HG03432 (cell line): Measurements from ENCODE around the gene PURB.
A peak's percentile ranks its signal among the peaks of the same experiment; 100 is the strongest.
"Not testable (repeated sequence)": the region's sequence is repeated elsewhere in the genome, so short reads cannot be mapped to it uniquely, and the experiment has no call there.

Experiments
- ATAC-seq: cut with Tn5 transposase; IDR thresholded peaks from one replicate; pipeline ENCODE4 v1.9.1; 2021; ENCODE audit warnings: mild to moderate bottlenecking, moderate library complexity; ENCODE audit not compliant: unreplicated experiment

PURB gene

DNA sequence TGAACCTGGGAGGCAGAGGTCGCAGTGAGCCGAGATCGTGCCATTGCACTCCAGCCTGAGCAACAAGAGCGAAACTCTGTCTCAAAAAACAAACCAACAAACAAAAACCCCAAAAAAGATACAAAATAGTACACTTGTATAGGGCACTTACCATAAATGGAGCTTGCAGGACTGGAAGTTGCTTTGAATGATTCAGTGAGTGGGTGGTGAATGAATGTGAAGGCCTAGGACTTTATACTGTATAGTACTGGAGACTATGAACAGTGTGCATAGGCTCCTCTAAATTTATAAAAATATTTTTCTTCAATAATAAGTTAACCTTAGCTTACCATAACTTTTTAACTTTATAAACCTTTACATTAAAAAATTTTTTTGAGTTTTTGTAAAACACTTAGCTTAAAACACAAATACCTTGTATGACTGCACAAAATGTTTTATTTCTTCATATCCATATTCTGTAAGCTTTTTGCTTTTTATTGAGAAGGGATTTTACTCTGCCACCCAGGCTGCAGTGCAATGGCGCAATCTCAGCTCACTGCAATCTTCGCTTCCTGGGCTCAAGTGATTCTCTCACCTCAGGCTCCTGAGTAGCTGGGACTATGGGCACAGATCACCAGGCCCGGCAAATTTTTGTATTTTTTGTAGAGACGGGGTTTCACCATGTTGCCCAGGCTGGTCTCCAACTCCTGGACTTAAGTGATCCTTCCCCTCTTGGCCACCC, 30.5 kb downstream of the PURB start:
- ATAC-seq = no peak

DNA sequence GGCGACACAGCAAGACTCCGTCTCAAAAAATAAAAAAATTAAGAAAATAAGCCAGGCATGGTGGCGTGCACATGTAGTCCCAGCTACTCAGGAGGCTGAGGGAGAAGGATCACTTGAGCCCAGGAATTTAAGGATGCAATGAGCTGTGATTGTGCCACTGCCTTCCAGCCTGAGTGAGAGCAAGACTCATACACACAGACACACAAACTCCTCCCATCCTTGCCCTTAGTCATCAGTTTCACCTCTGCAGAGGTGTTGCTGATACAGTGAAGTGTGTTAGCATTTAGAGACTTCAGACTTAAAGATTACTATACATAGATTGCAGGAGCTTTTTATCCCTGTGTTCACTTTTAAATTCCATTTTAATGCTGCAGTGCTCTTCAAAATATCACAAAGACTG, 31.9 kb downstream of the PURB start:
- ATAC-seq = no peak

DNA sequence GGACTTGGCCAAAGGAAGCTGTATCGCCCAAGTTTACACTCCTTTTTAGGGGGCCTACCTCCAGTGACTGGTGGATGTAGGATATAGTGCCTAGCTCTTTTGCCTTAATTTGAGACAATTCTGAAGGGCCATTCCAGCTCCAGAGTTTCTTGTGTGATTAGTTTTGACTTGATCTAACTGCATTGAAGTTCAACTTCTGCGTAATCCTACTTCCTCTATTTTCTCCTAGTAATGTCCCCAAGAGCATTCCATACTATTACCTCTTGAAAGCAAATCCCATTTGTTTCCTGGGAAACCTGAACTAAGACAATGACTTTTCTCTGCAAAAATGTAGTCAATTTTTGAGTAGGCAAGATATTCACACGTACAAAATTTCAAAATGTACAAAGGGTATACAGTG, 32.7 kb downstream of the PURB start:
- ATAC-seq = no peak

DNA sequence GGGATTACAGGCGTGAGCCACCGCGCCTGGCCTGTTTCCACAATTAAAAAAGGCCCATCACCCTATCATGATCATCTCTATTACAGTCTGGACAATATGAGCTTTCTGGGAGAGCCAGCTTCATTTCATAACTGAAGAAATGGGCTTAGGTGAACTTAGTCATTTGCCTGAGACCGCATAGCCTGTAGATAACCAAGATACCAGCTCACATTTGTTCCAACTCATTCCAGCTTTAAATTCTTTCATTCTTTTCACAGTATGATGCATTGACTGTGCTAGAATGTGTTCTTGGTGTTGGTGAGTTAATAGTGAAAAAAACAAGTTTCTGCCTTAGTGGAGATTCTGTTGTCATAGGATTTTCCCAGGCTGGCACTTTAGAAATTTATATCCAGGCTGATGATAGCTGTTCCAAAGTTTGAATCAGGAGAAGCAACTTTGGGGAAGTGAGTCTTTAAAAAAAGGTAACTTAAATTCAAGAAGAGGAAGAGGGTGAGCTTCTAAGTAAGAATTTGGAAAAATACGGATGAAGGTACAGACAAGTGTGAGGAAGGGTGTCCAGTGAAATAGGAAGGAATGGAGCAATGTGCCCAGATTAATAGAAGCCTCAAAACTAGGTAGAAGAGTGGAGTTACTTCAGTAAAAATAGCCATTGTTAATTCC, 35.3 kb downstream of the PURB start:
- ATAC-seq = no peak

DNA sequence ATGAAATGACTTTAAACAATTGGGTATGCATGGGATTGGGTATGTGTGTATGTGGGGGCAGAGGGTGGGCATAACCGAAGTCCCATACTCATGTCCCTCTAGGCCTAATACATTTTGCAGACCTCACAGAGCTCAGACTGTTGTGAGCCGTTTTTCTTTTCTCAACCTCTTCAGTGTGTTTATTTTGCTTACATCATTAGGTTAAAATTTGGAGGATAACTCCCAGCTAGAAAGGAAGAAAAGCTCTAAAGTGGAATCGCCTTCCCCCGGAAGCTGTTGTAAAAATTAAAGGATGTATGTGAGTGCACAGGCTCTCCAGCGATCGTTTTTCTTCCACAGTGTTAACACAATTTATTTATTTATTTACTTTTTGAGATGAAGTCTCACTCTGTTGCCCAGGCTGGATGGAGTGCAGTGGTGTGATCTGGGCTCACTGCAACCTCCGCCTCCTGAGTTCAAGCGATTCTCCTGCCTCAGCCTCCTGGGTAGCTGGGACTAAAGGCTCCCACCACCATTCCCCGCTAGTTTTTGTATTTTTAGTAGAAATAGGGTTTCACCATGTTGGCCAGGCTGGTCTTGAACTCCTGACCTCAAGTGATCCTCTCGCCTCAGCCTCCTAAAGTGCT, 36.0 kb downstream of the PURB start:
- ATAC-seq = no peak

DNA sequence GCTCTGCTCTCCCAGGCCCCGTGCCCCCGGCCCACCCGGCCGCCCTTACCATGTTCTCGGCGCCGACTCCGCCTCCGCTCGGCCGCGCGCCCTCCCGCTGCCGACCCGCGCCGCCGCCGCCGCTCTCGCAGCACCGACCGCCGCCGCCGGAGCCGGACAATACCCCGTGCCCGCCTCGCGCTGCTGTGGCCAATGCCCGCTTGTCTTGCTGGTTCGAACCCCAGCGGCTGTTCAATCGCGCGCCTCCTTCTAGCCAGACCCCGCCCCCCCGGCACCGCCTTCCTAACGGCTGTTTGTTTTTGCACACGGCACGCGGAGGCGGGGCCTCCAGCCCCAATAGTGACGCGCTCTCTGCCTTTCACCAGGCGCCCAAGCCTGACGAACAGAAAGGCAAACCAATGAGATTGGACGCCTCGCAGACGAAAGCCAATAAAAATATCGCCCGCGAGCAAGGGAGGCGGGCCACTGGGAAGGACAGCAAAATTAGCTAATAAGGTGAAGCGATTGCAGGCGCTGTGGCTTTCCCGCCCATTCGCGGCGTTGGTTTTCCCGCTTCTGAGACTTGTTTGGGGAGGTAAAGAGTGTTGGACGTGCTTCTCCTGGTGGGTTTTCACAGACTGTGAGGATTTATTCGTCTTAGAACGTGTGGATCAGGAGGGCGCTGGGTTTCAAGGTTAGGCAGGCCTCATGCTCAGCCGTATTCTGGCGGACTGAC, 37.3 kb downstream of the PURB start, which contains the start of gene H2AZ2:
H2AZ2 (minus strand) TSS at position 168 of the 715 bp plus-strand sequence; CDS start at position 52, 116 bp downstream.
- peak; percentile 88 for ATAC-seq

DNA sequence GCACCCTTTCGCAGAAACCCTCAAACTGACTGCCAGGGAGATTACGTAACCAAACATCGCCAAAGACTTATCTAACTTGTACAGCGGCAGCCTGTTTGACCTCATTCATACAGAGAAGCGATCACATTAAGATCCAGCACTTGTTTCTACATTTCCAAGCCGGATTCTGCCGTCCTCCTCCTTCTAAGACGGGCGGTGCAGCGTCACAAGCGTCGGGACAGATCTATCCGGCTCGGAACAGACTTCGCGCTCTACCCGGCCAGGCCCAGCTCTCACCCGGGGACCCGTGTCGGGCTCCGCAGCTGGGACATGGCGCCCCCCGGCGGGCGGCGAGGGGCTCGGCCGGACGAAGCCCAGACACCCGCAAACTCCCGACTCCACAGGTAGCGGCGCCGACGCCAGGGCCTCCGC, 37.8 kb downstream of the PURB start:
- peak; percentile 73 for ATAC-seq

DNA sequence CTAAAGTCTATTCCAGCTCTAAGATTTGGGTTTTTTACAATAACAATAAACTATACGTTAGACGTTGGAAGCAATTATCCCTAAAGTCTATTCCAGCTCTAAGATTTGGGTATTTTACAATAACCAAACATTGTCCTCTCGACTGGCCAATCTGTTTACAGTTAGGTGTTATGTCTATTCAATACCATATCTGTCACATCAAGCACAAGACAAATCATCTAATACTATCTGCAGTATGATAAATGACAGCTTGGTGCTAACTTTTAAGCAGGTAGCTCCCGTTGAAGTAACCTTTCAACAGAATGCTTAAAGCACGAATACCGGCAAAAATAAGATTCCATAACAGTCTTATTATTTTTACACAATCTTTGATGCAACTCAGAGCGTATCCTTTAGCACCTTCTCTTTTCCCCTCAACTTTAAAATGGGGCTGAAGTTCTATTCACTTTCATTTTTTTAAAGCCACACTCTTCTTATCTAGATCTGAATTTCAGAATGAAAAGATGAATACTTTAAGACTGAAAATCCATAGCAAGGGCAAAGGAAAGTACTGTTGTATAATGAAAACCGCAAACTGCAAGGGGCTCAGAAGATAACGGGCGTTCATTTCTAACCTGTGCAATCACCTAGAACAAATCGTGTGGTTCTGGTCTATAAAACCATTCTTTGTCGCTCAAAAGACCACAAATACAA, 38.4 kb downstream of the PURB start:
- ATAC-seq = no peak

DNA sequence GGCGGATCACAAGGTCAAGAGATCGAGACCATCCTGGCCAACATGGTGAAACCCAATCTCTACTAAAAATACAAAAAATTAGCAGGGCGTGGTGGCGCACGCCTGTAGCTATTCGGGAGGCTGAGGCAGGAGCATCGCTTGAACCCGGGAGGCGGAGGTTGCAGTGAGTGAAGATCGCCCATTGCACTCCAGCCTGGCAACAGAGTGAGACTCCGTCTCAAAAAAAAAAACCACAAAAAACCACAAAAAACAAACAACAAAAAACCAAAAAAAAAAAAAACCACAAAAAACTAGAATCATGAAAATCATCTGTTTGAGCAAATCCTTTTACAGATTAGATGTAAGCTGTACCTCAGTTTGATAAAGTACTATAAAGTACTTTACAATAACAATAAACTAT, 38.9 kb downstream of the PURB start:
- ATAC-seq = not testable (repeated sequence)

DNA sequence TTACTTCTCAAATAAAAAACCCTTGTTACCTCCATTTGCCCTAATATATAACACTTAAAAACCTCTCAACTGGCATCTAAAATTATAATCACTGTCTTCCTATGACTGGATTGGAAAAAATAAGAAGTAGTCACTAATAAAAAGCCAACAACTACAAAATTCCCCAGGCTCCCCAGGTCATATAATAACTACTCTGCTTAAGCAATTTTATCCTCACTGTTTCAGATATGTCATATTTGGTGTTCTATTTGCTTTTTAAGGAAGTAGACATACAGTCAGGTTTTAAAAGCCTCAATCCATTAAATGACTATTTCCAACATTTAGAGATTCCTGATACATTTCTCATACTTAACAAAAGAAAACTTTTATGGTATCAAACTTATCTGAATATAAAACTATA, 39.9 kb downstream of the PURB start:
- no peak for ATAC-seq

DNA sequence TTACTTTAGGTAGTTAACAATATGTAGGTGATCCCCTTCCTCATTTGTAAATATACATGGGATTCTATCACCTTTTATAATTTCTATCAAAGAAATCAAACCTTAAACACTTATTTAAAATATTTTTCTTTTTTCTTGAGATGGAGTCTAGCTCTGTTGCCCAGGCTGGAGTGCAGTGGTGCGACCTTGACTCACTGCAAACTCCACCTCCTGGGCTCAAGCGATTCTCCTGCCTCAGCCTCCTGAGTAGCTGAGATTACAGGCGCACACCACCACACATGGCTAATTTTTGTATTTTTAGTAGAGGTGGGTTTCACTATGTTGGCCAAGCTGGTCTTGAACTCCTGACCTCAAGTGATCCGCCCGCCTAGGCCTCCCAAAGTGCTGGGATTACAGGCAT, 41.9 kb downstream of the PURB start:
- not testable (repeated sequence) for ATAC-seq

DNA sequence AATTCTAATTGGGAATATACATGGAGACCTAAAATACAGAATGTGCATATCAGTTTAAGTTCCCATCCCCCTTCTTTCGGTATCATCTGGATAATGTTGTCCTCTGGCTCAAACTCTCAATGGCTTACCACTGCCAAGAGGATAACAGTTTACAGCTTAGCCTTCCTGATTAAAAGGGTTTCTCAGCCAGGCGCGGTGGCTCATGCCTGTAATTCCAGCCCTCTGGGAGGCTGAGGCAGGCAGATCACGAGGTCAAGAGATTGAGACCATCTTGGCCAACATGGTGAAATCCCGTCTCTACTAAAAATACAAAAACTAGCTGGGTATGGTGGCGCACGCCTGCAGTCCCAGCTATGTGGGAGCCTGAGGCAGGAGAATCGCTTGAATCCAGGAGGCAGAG, 42.7 kb downstream of the PURB start:
- not testable (repeated sequence) for ATAC-seq

DNA sequence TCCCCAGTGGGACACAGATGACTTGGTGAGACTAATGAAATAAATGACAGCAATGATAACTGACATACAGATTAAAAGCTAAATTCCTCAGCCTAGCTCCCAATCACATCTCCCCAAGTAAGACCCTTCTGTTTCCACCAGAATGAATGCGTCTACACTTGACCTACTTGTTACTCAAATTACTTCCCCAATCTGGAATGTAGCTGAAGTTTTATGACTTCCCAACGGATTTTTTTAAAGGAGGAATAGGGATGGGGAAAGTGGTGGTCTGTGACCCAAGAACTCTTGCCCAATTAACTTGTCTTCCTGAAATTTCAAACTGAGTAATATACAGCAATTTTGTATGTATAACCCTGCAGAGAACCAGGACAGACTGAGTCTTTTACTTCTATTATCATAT, 46.6 kb downstream of the PURB start:
- no peak for ATAC-seq

DNA sequence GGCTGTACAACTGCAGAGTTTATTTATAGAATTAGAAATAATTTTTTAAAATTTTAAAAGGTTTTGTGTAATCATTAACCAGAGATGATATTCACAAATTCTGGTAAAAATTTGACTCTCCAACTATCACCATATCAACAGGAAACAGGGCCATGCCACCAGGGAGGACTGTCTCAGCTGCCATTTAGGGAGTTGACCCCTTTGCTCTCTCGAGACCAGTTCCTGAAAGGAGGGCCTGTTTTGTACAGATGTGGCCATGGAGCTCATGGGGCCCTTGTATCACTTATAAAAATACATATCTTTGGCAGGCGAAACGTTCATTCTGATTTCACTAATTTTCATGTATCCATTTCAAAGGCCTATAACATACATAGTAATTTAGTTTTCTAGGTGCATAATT, 57.8 kb downstream of the PURB start:
- no peak for ATAC-seq
